HEK293 (cell line): Measurements from ENCODE around the gene C10orf67.

Experiments used
- CTCF ChIA-PET: fragments of 350-600 bp; formaldehyde crosslinking; extraction: SDS; loops from one replicate; lab custom pipeline; 2021; ENCODE audit warnings: antibody characterized with exemption; lab: Yijun Ruan, JAX
- POLR2A ChIA-PET: fragments of 300-600 bp; formaldehyde crosslinking; extraction: SDS; loops from one replicate; lab custom pipeline; 2020; ENCODE audit warnings: antibody characterized with exemption, inconsistent platforms; lab: Yijun Ruan, JAX
- H3K27ac ChIP-seq: fragments of 200-500 bp; sonication (Bioruptor generic); 2 replicates; pipeline ENCODE4 v1.5.1; 2014; ENCODE audit warnings: low read depth, low read length, control low read depth, inconsistent platforms; ENCODE audit errors: extremely low read depth
- H3K36me3 ChIP-seq, 2 experiments: fragments of 200-500 bp in 1 of 2; sonication (Bioruptor generic) in 1 of 2; 1 replicate in 1 of 2; 2 replicates in 1 of 2; pipeline ENCODE4 v1.5.1; 2014 to 2017; ENCODE audit warnings: inconsistent platforms in 2 of 2, low read length in 2 of 2; ENCODE audit not compliant: control insufficient read depth in 2 of 2, insufficient read depth in 1 of 2
- H3K4me1 ChIP-seq: fragments of 200-500 bp; sonication (Bioruptor generic); 2 replicates; pipeline ENCODE4 v1.5.1; 2014; ENCODE audit warnings: mild to moderate bottlenecking, low read length, inconsistent platforms; ENCODE audit not compliant: control insufficient read depth, insufficient read depth
- H3K4me3 ChIP-seq: 2 replicates; pipeline ENCODE4 v1.5.1; 2011; ENCODE audit warnings: low read depth, mild to moderate bottlenecking, control low read depth, low read length, moderate library complexity
- H3K9me3 ChIP-seq: fragments of 200-500 bp; sonication (Bioruptor generic); 2 replicates; pipeline ENCODE4 v1.5.1; 2014; ENCODE audit warnings: low read depth, low read length, inconsistent platforms; ENCODE audit not compliant: control insufficient read depth, insufficient read depth
- ELK4 ChIP-seq: IDR thresholded peaks from 2 replicates; pipeline ENCODE4 v1.6.1; 2011; ENCODE audit warnings: mild to moderate bottlenecking, low read depth, low read length, borderline replicate concordance
- KLF17 ChIP-seq: fragments of 450-650 bp; formaldehyde crosslinking; IDR thresholded peaks from 2 replicates; pipeline ENCODE4 v1.5.1; 2016; ENCODE audit warnings: missing biosample characterization, missing genetic modification characterization
- OSR2 ChIP-seq: fragments of 450-650 bp; formaldehyde crosslinking; IDR thresholded peaks from 2 replicates; pipeline ENCODE4 v1.5.1; 2016; ENCODE audit warnings: missing biosample characterization, missing genetic modification characterization
- YY2 ChIP-seq: fragments of 450-650 bp; formaldehyde crosslinking; IDR thresholded peaks from 2 replicates; pipeline ENCODE4 v1.5.1; 2016; ENCODE audit warnings: missing biosample characterization, missing genetic modification characterization
- ZBTB44 ChIP-seq: fragments of 450-650 bp; IDR thresholded peaks from 2 replicates; pipeline ENCODE4 v1.5.1; 2018; ENCODE audit warnings: missing biosample characterization, mild to moderate bottlenecking, missing genetic modification characterization
- ZNF16 ChIP-seq: fragments of 450-650 bp; formaldehyde crosslinking; IDR thresholded peaks from 2 replicates; pipeline ENCODE4 v1.5.1; 2016; ENCODE audit warnings: low read depth, missing biosample characterization, missing genetic modification characterization
- ZNF175 ChIP-seq: fragments of 450-650 bp; formaldehyde crosslinking; IDR thresholded peaks from 2 replicates; pipeline ENCODE4 v1.5.1; 2016; ENCODE audit warnings: missing biosample characterization, missing genetic modification characterization
- ZNF184 ChIP-seq: fragments of 450-650 bp; IDR thresholded peaks from 2 replicates; pipeline ENCODE4 v1.5.1; 2018; ENCODE audit warnings: missing biosample characterization, mild to moderate bottlenecking, missing genetic modification characterization
- ZNF274 ChIP-seq, 2 experiments: fragments of 200-500 bp in 1 of 2; fragments of 450-650 bp in 1 of 2; sonication (Bioruptor generic) in 1 of 2; formaldehyde crosslinking in 1 of 2; IDR thresholded peaks; 2 replicates each; pipeline versions ENCODE4 v1.5.1 to v1.6.1; 2014 to 2016; ENCODE audit warnings: borderline replicate concordance in 1 of 2, inconsistent platforms in 1 of 2, low read length in 1 of 2, missing biosample characterization in 1 of 2, missing genetic modification characterization in 1 of 2
- ZNF394 ChIP-seq: fragments of 450-650 bp; formaldehyde crosslinking; IDR thresholded peaks from 2 replicates; pipeline ENCODE4 v1.5.1; 2016; ENCODE audit warnings: missing biosample characterization, missing genetic modification characterization, mild to moderate bottlenecking, moderate library complexity, borderline replicate concordance
- ZNF416 ChIP-seq: fragments of 450-650 bp; formaldehyde crosslinking; IDR thresholded peaks from 2 replicates; pipeline ENCODE4 v1.5.1; 2016; ENCODE audit warnings: missing biosample characterization, missing genetic modification characterization
- ZNF513 ChIP-seq: fragments of 450-650 bp; IDR thresholded peaks from 2 replicates; pipeline ENCODE4 v1.5.1; 2018; ENCODE audit warnings: missing biosample characterization, missing genetic modification characterization
- ZNF521 ChIP-seq: fragments of 450-650 bp; formaldehyde crosslinking; IDR thresholded peaks from 2 replicates; pipeline ENCODE4 v1.5.1; 2017; ENCODE audit warnings: missing biosample characterization, mild to moderate bottlenecking, missing genetic modification characterization
- ZNF544 ChIP-seq: fragments of 450-650 bp; formaldehyde crosslinking; IDR thresholded peaks from 2 replicates; pipeline ENCODE4 v1.5.0; 2017; ENCODE audit warnings: missing biosample characterization, missing genetic modification characterization
- ZNF629 ChIP-seq: fragments of 450-650 bp; formaldehyde crosslinking; IDR thresholded peaks from 2 replicates; pipeline ENCODE4 v1.5.1; 2017; ENCODE audit warnings: missing biosample characterization, missing genetic modification characterization
- ZNF785 ChIP-seq: fragments of 450-650 bp; formaldehyde crosslinking; IDR thresholded peaks from 2 replicates; pipeline ENCODE4 v1.5.1; 2016; ENCODE audit warnings: missing biosample characterization, missing genetic modification characterization
- ZNF837 ChIP-seq: fragments of 450-650 bp; formaldehyde crosslinking; IDR thresholded peaks from 2 replicates; pipeline ENCODE4 v1.5.1; 2016; ENCODE audit warnings: missing biosample characterization, missing genetic modification characterization
- ZNF843 ChIP-seq: fragments of 450-650 bp; formaldehyde crosslinking; IDR thresholded peaks from 2 replicates; pipeline ENCODE4 v1.5.1; 2016; ENCODE audit warnings: missing biosample characterization, missing genetic modification characterization
- TF ChIP-seq, protein P1 (sequence below): fragments of 450-650 bp; formaldehyde crosslinking; IDR thresholded peaks from 2 replicates; pipeline ENCODE4; 2016; ENCODE audit warnings: missing biosample characterization, missing genetic modification characterization
- TF ChIP-seq, protein P2 (sequence below): fragments of 450-650 bp; formaldehyde crosslinking; IDR thresholded peaks from 2 replicates; pipeline ENCODE4 v1.5.1; 2016; ENCODE audit warnings: missing biosample characterization, missing genetic modification characterization

The C10orf67 gene

DNA sequence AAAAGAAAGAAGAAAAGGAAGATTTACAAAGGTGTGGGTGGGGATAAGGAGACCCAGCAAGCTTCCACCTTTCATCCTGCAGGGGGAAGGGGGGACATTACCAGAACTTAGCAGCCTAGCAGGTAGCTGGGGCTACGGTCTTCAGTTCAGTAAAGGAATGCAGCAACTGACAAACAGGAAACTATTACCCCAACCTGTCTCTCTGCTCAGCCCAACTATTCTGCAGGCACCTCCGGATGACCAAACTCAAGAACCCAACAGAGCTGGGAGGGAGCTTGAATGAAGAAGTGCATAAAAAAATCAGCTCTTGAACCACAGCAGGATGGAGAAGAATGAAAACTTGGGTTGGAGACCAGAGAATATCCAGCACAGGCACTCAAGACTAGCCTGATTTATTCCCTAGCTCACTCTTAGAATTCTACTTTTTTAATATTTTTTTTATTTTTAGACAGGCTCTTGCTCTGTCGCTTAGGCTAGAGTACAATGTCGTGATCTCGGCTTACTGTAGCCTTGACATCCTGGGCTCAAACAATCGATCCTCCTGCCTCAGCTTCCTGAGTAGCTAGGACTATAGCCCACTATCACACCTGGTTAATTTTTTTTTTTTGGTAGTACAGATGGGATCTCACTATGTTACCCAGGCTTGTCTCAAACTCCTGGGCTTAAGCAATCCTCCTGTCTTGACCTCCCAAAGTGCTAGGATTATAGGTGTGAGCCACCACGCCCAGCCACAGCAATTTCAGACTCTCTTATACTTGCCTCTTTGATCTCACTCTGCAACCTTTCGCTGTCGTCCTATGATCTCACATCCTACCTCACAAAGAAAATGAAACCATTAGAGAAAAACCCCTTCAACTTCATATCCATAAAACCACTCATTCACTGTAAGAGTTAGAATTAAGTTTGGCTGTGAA is 18.5 kb upstream of the C10orf67 start:
- H3K4me1 ChIP-seq, result no peaks in the 10 kb centered on the region
- CTCF ChIA-PET, result interaction anchor here (0.6 to 1.0 kb wide), 2 partner anchors 48 to 1843 kb away, joined by 3 to 4 read pairs; no protein-coding TSS in a partner anchor
- TF ChIP-seq ZNF274 (IDR thresholded peaks at IDR 0.05; ENCODE audit: low read length), result no peak
- TF ChIP-seq ZNF274 (tag by site-specific recombination; IDR thresholded peaks at IDR 0.05; ENCODE audit: borderline replicate concordance), result no peak
- no peak for TF ChIP-seq YY2 (tag by site-specific recombination)
- TF ChIP-seq ZNF544 (tag by site-specific recombination), result no peak
- no peak for TF ChIP-seq ZNF843
- no peak for TF ChIP-seq ELK4
- H3K36me3 ChIP-seq, result no peaks in the 10 kb centered on the region
- no peak overlapping the region for H3K27ac ChIP-seq
- no peak overlapping the region for H3K4me3 ChIP-seq
- H3K9me3 ChIP-seq, result no peaks in the 10 kb centered on the region
- POLR2A ChIA-PET, result no interaction called here

DNA sequence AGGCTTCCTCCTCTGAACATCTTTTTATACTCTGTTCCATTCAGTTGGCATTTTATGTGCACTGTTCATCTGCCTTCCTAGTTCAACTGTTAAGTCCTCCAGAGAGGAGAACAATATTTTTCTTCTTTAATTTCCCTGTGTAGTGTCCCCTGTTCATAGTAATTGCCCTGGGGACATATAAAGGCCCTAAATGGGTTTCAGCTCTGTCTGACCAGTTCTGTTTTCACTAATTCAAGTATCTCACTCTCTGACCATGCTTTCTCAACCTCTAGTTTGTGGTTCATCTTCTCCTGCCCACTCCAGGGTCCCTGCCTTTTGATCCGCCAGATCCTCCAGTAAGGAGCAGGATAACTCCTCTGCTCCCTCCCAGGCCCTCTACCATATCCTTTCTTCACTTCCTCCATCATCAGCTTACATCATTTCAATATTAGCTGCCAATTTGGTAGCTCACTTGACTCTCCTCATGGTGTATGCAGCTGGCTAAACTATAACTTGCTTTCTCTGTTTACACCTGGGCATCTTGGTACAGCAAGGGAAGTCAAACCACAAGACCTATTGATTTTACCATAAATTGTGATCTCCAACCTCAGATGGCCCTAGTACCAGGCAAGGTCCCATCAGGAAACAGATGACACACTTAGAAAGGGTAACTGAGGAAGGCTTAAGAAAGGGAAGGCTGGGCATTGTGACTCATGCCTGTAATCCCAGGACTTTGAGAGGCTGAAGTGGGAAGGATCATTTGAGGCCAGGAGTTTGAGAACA is 17.7 kb upstream of the C10orf67 start:
- ChIA-PET CTCF (no interaction called here), POLR2A (no interaction called here)
- H3K4me3 ChIP-seq, result no peak overlapping the region
- no peaks in the 10 kb centered on the region for H3K4me1 ChIP-seq
- no peaks in the 10 kb centered on the region for H3K9me3 ChIP-seq
- H3K36me3 ChIP-seq, result no peaks in the 10 kb centered on the region
- H3K27ac ChIP-seq, result no peak overlapping the region
- TF ChIP-seq ZNF394 (tag by site-specific recombination), result no peak

- CTCF ChIA-PET, result interaction anchor here (0.7 kb wide), 1 partner anchor 158 kb away, joined by 3 read pairs; no protein-coding TSS in a partner anchor
- no peaks in the 10 kb centered on the region for H3K9me3 ChIP-seq
- POLR2A ChIA-PET, result no interaction called here
- no peak overlapping the region for H3K27ac ChIP-seq
- H3K4me3 ChIP-seq, result no peak overlapping the region
- no peaks in the 10 kb centered on the region for H3K4me1 ChIP-seq
- no peaks in the 10 kb centered on the region for H3K36me3 ChIP-seq
- TF ChIP-seq ZNF513, result no peak
- no peak for TF ChIP-seq ZNF16
- no peak for TF ChIP-seq OSR2 (tag by site-specific recombination)
- TF ChIP-seq ZBTB44 (tag by site-specific recombination), result no peak
- no peak for TF ChIP-seq ZNF416 (tag by site-specific recombination)
- TF ChIP-seq ZNF837, result no peak
- TF ChIP-seq ZNF184 (tag by site-specific recombination), result no peak
- TF ChIP-seq, protein P1, sequence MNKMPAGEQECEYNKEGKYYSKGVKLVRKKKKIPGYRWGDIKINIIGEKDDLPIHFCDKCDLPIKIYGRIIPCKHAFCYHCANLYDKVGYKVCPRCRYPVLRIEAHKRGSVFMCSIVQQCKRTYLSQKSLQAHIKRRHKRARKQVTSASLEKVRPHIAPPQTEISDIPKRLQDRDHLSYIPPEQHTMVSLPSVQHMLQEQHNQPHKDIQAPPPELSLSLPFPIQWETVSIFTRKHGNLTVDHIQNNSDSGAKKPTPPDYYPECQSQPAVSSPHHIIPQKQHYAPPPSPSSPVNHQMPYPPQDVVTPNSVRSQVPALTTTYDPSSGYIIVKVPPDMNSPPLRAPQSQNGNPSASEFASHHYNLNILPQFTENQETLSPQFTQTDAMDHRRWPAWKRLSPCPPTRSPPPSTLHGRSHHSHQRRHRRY (tag by site-specific recombination), result no peak
- no peak for TF ChIP-seq ZNF521 (tag by site-specific recombination)
- TF ChIP-seq ZNF175 (tag by site-specific recombination), result no peak
- TF ChIP-seq ZNF785 (tag by site-specific recombination), result no peak
- no peak for TF ChIP-seq ZNF629 (tag by site-specific recombination)
- TF ChIP-seq, protein P2, sequence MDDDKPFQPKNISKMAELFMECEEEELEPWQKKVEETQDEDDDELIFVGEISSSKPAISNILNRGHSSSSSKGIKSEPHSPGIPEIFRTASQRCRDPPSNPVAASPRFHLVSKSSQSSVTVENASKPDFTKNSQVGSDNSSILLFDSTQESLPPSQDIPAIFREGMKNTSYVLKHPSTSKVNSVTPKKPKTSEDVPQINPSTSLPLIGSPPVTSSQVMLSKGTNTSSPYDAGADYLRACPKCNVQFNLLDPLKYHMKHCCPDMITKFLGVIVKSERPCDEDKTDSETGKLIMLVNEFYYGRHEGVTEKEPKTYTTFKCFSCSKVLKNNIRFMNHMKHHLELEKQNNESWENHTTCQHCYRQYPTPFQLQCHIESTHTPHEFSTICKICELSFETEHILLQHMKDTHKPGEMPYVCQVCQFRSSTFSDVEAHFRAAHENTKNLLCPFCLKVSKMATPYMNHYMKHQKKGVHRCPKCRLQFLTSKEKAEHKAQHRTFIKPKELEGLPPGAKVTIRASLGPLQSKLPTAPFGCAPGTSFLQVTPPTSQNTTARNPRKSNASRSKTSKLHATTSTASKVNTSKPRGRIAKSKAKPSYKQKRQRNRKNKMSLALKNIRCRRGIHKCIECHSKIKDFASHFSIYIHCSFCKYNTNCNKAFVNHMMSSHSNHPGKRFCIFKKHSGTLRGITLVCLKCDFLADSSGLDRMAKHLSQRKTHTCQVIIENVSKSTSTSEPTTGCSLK (tag by site-specific recombination), result no peak
- no peak for TF ChIP-seq KLF17 (tag by site-specific recombination)
Measured at GRCh38 chr10:23361665-23362064, 17.1 kb upstream of the C10orf67 start.
